GM10847 (cell line): Measurements from ENCODE around the gene ALDH1A2.

Source experiments
- POLR2A ChIP-seq: IDR thresholded peaks from 2 replicates; pipeline ENCODE4 v1.6.1; 2011; ENCODE audit not compliant: insufficient read length; ENCODE audit errors: extremely low read depth

Gene ALDH1A2

GRCh38 chr15:58065445-58066041 is at the start of gene ALDH1A2:
Gene ALDH1A2 (minus strand): TSS chr15:58065711. CDS start chr15:58065650, 61 bp downstream.
- TF ChIP-seq POLR2A, result no peak

GRCh38 chr15:58114812-58115211 is 49.3 kb upstream of the ALDH1A2 start:
- TF ChIP-seq POLR2A, result no peak

GRCh38 chr15:58114388-58114787 is 48.9 kb upstream of the ALDH1A2 start:
- no peak for TF ChIP-seq POLR2A

- no peak for TF ChIP-seq POLR2A
Observed at GRCh38 chr15:58111718-58112104, 46.2 kb upstream of the ALDH1A2 start.

- no peak for TF ChIP-seq POLR2A
Observed at GRCh38 chr15:58110999-58111717, 45.6 kb upstream of the ALDH1A2 start.

GRCh38 chr15:58109419-58109818 is 43.9 kb upstream of the ALDH1A2 start:
- TF ChIP-seq POLR2A, result no peak

- TF ChIP-seq POLR2A, result no peak
Observed at GRCh38 chr15:58108117-58108516, 42.6 kb upstream of the ALDH1A2 start.

GRCh38 chr15:58103482-58103881 is 38.0 kb upstream of the ALDH1A2 start:
- no peak for TF ChIP-seq POLR2A

- no peak for TF ChIP-seq POLR2A
Observed at GRCh38 chr15:58096529-58097084, 31.1 kb upstream of the ALDH1A2 start.

- no peak for TF ChIP-seq POLR2A
Observed at GRCh38 chr15:58095415-58095814, 29.9 kb upstream of the ALDH1A2 start.

- TF ChIP-seq POLR2A, result no peak
Observed at GRCh38 chr15:58087871-58088270, 22.4 kb upstream of the ALDH1A2 start.

- TF ChIP-seq POLR2A, result no peak
Observed at GRCh38 chr15:58086491-58086890, 21.0 kb upstream of the ALDH1A2 start.

GRCh38 chr15:58083526-58083925 is 18.0 kb upstream of the ALDH1A2 start:
- TF ChIP-seq POLR2A, result no peak

GRCh38 chr15:58081891-58082290 is 16.4 kb upstream of the ALDH1A2 start:
- TF ChIP-seq POLR2A, result no peak

- no peak for TF ChIP-seq POLR2A
Observed at GRCh38 chr15:58081456-58081855, 15.9 kb upstream of the ALDH1A2 start.

- TF ChIP-seq POLR2A, result no peak
Observed at GRCh38 chr15:58080398-58080797, 14.9 kb upstream of the ALDH1A2 start.
